Keratinocyte (primary cell): ENCODE data around the gene NPTX1.

Experiments used
- CTCF ChIP-seq, 3 experiments: IDR thresholded peaks in 1 of 3; conservative IDR thresholded peaks in 1 of 3; optimal IDR thresholded peaks in 1 of 3; 2 replicates in 2 of 3; 3 replicates in 1 of 3; pipeline versions ENCODE3 to v1.5.1; 2011; ENCODE audit warnings: low read length in 3 of 3, mild to moderate bottlenecking in 3 of 3, moderate library complexity in 2 of 3, control low read depth in 1 of 3, inconsistent platforms in 1 of 3; ENCODE audit not compliant: insufficient read depth in 2 of 3; ENCODE audit errors: extremely low read depth in 1 of 3
- EZH2 ChIP-seq: IDR thresholded peaks from one replicate; pipeline ENCODE4 v1.6.1; 2012; ENCODE audit warnings: inconsistent platforms, mild to moderate bottlenecking, low read length, moderate library complexity

GRCh38 chr17:80501741-80502577, 25.6 kb upstream of the NPTX1 start:
- no peak for TF ChIP-seq EZH2
- no peak for TF ChIP-seq CTCF (optimal IDR thresholded peaks at IDR 0.05 in 1 of 3, IDR thresholded peaks at IDR 0.05 in 1 of 3, conservative IDR thresholded peaks at IDR 0.05 in 1 of 3; ENCODE audit: extremely low read depth in 1 of 3, insufficient read depth in 2 of 3, low read length in 3 of 3)
